RWPE1 (cell line): ENCODE measurements around the gene PRSS33.

Experiments used
- CTCF ChIA-PET: fragments of 350-600 bp; sonication (Branson Sonifier 250); formaldehyde crosslinking; extraction: SDS; loops from one replicate; lab custom pipeline; 2021; lab: Yijun Ruan, JAX
- POLR2A ChIA-PET: fragments of 400-600 bp; formaldehyde crosslinking; extraction: SDS; loops from one replicate; lab custom pipeline; 2020; ENCODE audit warnings: antibody characterized with exemption; ENCODE audit not compliant: low non-redundant PET; lab: Yijun Ruan, JAX
- DNase-seq: peaks from one replicate; pipeline ENCODE4 v3.0.0; 2012; ENCODE audit warnings: low spot score
- H3K27ac ChIP-seq: fragments of 450-650 bp; 2 replicates; pipeline ENCODE4 v1.5.1; 2017
- TF ChIP-seq, protein P1 (sequence below): fragments of 450-650 bp; conservative IDR thresholded peaks from 2 replicates; pipeline ENCODE4 v1.5.1; 2017; ENCODE audit warnings: low read depth, mild to moderate bottlenecking

PRSS33 gene

GRCh38 chr16:2811703-2812471, 24.5 kb upstream of the PRSS33 start:
- H3K27ac ChIP-seq, result no peak overlapping the region
- no peak for DNase-seq
- TF ChIP-seq, protein P1, sequence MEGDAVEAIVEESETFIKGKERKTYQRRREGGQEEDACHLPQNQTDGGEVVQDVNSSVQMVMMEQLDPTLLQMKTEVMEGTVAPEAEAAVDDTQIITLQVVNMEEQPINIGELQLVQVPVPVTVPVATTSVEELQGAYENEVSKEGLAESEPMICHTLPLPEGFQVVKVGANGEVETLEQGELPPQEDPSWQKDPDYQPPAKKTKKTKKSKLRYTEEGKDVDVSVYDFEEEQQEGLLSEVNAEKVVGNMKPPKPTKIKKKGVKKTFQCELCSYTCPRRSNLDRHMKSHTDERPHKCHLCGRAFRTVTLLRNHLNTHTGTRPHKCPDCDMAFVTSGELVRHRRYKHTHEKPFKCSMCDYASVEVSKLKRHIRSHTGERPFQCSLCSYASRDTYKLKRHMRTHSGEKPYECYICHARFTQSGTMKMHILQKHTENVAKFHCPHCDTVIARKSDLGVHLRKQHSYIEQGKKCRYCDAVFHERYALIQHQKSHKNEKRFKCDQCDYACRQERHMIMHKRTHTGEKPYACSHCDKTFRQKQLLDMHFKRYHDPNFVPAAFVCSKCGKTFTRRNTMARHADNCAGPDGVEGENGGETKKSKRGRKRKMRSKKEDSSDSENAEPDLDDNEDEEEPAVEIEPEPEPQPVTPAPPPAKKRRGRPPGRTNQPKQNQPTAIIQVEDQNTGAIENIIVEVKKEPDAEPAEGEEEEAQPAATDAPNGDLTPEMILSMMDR, result no peak
- ChIA-PET CTCF (interaction anchor here (0.5 kb wide), 1 partner anchor 119 kb away, joined by 3 read pairs; no protein-coding TSS in a partner anchor), POLR2A (interaction anchor here (0.6 kb wide), 1 partner anchor 16 kb away, joined by 5 read pairs; no protein-coding TSS in a partner anchor)

DNA sequence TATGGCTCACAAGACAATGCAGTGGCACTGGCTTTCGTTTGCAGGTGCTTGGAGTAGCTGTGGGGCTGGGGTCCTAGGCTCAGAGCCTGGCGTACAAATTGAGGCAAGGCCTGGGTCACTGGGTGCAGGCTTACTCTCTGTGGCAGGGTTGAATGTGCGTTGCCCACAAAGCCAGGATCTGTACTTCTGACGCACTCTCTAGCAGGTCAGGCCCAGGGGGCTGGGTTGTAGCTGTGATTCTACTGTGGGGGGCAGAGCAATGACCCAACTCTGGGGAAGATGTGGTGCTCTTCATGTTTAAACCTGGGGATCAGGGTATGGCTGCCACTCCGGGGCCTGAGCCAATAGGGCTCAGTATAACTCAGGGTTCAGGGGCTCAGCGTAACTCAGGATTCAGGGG, 23.3 kb upstream of the PRSS33 start:
- ChIA-PET POLR2A (no interaction called here), CTCF (no interaction called here)
- DNase-seq, result no peak
- TF ChIP-seq, protein P1, result no peak
- H3K27ac ChIP-seq, result no peak overlapping the region

GRCh38 chr16:2809149-2809760, 21.9 kb upstream of the PRSS33 start:
- POLR2A ChIA-PET, result no interaction called here
- no peak for DNase-seq
- no peak overlapping the region for H3K27ac ChIP-seq
- CTCF ChIA-PET, result interaction anchor here (0.6 kb wide), 1 partner anchor 12 kb away, joined by 3 read pairs; no protein-coding TSS in a partner anchor
- TF ChIP-seq, protein P1, result no peak

DNA sequence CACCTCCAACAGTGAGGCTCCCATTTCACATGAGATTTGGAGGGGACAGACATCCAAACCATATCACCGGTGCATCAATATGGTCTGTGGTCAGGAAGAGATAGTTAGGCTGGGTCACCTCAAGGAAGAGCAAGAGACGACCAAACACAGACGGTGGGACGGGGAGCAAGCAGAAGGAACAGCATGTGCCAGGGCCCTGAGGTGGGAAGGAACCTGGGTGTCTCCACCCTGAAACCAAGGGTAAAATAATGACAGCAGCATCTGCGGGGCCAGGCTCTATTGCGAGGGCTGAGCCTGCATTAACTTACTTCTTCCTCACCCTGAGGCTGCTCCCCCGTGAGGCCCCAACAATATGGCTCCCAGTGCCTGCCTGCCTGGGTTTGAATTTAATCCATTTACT, 20.8 kb upstream of the PRSS33 start:
- no peak overlapping the region for H3K27ac ChIP-seq
- no peak for DNase-seq
- ChIA-PET CTCF (interaction anchor here (0.6 kb wide), 1 partner anchor 30 kb away, joined by 3 read pairs; no protein-coding TSS in a partner anchor), POLR2A (no interaction called here)
- TF ChIP-seq, protein P1, result no peak

DNA sequence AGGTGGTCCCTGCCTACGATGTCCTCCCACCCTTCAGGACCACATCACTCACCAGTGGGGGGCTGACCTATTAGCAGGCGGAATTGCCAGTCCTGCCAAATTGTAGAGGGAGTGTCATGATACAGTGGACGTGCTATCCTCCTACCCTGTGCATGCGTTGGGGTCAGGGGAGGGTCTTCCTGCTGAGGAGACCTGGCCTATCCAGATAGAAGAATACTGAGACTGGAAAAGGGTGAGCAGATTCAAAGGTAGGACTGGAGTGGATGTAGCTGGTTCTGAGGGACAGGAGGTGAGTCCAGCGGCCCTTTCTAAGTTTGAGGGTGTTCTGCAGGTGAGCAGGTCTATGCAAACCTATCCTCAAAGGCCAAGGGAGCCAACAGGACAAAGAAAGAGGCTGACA, 18.9 kb upstream of the PRSS33 start:
- H3K27ac ChIP-seq, result no peak overlapping the region
- no peak for DNase-seq
- POLR2A ChIA-PET, result no interaction called here
- TF ChIP-seq, protein P1, result no peak
- CTCF ChIA-PET, result interaction anchor here (0.5 kb wide), 1 partner anchor 62 kb away, joined by 3 read pairs; no protein-coding TSS in a partner anchor

DNA sequence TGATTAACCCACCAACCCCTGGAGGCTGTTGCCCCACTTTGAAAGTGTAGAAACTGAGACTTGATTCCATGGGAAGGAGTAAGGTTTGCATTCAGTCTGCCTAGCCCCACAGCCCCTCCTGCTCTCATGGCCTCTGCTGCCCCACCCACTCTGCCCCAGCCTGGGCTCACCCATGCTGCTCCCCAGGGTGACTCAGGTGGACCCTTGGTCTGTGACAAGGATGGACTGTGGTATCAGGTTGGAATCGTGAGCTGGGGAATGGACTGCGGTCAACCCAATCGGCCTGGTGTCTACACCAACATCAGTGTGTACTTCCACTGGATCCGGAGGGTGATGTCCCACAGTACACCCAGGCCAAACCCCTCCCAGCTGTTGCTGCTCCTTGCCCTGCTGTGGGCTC, 17.4 kb upstream of the PRSS33 start:
- TF ChIP-seq, protein P1, result no peak
- ChIA-PET POLR2A (no interaction called here), CTCF (no interaction called here)
- DNase-seq, result no peak
- no peak overlapping the region for H3K27ac ChIP-seq
